ENCODE data around the gene PSTPIP1.

PSTPIP1 gene

DNA sequence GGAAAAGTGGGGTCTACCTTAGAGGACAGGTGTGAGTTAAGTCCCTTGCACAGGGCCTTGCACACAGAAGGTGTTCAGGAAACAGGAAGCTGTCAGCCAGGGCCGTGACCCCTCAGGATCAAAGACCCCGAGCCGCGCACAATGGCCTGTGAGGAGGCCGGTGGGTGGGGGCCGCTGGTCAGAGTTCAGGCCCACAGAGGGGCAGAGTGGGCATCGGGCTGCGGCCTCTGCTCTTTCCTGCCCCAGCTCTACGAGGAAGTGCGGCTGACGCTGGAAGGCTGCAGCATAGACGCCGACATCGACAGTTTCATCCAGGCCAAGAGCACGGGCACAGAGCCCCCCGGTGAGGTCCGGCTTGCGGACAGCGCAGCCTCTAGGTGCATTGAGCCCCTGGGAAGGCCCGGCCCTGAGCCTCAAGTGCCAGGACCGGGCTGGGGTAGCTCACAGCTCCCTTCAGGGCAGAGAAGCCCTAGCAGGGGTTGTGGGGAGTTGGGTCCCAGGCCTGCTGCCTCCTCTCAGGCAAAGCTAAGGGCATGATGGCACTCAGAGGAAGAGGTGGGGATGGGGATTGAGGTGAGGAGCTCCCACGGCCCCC is 37.2 kb downstream of the PSTPIP1 start:
- DNase-seq: no peak

DNA sequence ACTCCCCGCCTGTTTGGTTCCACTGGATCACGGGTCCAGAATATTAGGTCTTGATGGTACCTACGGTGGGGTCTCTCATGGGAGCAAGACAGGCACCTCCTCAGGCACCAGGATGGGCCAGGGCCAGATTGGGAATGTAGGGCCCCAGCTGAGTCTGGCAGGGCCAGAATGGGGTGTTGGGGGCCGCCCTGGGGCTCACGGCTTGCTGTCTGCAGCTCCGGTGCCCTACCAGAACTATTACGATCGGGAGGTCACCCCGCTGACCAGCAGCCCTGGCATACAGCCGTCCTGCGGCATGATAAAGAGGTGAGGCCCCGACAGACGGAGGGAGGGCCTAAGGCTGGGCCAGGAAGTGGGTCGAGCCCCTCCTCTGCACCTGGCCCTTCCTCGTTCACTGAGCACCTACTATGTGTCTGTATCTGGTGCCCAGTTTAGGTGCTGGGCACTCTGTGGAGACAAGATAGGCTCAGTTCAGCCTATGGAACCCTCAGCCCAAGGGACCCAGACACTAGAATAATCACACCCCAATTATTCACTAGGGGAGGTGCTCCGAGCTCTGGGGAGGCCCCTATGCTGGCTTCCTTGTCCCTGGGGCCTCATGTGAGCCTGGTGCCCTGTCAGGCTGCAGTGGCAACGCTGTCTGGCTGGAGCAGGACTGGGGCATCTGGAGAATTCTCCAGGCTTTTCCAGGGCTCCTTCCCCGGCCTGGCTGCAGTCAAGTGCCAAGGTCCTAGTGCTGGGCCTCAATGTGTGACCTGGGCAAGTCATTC is 37.9 kb downstream of the PSTPIP1 start:
- no peak for DNase-seq

DNA sequence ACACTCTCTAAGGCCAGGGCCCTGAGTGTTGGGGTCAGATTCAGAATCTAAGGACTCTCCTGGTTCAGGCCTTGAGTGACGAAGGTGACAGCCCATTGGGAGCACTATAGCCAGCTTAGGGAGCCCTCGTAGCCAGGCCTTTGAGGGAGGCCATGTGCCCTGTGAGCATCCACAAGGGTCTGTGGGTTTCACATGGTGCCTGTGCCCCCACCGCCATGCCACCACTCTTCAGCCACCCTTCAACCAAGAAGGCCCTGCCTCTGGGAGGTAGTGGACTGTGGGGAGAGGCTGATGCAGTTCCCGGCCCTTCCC is 38.4 kb downstream of the PSTPIP1 start:
- no peak for DNase-seq

DNA sequence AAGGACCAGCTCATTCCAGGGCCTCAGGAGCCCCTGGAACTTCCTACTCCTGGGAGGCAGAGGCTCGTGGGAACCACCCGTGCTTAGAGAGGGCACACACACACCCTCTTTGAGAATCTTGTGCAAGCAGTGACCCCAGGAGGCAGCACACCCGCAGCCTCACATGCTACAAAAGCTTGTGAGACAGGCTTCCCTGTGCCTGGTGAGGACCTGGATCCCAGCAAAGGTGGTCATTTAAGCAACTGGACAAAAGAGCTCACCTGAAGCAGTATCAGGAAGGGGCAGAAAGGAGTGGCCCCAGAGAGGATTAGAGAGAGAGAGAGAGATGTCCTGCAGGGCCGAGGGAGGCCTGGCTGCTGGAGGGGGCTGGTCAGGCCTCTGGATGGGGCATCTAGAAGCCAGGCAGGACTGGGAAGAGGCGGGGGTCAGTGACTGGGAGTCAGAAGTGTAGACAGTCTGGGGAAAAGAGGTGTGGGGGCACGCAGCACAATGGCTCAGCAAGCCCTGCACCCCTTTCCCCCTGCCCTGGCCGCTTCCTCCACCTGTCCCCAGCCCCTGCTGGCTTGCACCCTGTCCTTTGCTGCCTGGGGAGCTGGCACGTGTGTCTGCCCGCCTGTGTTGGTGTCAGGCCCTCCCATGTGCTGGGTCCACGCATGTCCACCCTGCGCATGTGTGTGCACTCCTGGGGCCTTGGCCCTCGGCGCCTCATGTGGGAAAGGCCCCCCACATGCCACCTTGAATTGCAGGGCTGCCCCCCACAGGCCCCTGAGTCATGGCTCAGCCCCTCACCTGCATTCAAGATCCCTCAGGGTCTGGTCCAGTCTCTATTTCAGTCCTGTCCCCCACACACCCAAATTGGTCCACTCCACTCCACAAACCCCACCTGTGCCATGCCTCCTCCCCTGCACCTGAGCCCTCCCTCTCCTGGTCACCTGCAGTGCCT is 39.1 kb downstream of the PSTPIP1 start:
- DNase-seq: no peak

DNA sequence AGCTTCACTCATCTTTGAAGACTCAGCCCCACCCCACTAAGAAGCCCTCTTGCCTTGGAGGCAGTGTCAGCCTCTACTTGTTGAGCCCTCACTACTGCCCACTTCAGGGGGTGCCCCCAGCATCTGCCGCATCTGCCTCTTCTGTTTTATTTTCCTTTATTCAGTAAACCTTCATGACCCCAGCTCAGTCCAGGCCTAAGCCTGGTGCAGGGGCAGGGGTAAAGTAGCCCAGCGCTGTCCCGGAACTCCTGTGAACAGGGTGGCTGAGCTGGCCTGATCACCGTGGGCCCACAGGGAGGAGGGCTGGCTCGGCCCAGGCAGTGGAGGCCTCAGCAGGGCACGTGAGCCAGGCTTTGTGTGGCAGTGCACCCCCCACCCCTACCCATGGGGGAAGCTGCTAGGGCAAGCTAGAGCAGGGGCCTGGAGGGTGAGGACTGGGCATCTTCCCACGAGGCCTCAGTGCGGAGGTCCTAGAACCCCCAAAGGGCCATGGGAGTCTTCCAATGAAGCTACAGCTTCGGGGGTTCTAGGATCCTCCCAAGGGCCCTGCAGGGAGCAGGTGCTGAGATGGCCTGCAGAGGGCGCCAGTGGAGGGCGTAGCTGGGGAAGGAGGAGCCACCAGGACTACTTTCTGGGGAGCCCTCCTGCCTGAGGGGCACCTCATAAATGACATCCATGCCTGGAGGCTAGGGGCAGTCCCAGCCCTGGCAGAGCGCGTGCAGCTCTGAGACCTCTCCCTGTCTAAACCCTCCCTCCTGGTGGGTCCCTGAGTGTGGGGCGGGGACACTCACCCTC is 40.0 kb downstream of the PSTPIP1 start:
- no peak for DNase-seq

DNA sequence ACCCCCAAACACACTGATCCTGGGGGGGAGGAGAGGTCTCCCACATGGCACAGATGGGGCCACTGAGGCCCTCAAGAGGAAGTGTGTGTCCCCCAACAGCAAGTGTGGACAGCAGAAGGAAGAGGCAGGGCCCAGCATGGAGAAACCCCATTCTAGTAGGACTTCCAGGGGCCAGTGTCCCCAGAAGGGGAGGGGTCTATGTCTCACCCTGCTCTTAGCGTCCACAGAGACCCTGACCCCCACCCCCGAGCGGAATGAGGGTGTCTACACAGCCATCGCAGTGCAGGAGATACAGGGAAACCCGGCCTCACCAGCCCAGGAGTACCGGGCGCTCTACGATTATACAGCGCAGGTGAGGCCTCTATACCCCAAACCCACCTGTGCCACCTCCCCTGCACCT is 40.7 kb downstream of the PSTPIP1 start:
- no peak for DNase-seq

DNA sequence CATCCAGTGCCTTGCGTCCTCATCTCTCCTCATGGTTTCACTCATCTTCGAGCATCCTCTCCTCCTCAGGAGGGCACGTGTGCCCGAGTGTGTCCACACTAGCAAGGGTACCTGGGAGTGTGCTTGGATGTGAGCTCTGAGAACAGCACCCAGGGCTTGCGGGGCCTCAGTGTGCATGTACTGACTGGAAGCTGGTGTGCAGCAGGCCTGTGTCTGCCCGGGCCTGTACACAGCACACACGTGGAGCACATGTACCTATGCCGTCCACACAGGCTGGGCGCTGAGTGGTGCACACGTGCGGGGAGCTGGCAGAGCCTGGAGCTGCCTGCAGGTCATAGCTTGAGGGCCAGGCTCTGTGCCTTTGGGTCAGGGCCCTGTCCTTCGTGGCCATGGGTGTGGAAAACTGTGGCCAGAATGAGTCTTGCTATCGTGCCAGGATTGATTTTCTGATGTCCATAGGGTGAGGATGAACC is 41.1 kb downstream of the PSTPIP1 start:
- no peak for DNase-seq

DNA sequence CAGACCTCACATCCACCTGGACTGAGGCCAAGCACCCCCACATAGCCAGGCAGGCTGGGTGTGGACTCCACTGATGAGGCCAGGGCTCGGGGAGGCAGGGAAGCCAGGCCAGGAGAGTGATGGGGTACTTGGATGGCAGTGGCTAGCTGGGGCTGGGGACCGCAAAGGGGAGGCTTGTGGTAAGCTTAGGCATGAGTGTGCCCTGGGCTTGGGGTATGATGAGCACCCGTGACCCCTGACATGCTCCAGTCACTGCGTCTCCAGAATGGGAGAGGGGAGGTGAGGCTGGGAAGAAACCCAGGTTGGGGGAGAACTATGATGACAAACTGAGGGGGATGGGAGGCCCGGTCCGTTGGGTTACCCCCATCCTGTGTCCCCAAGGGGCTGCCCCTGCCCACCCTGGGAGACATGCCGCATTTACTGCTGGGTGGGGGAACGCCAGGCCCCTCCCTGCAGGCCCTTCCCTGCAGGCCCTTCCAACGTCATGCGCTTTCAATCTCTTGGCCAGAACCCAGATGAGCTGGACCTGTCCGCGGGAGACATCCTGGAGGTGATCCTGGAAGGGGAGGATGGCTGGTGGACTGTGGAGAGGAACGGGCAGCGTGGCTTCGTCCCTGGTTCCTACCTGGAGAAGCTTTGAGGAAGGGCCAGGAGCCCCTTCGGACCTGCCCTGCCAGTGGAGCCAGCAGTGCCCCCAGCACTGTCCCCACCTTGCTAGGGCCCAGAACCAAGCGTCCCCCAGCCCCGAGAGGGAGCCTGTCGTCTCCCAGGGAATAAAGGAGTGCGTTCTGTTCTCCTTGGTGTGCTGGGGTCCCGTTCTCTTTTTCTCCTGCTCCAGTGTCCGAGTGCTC is 41.8 kb downstream of the PSTPIP1 start:
- no peak for DNase-seq

DNA sequence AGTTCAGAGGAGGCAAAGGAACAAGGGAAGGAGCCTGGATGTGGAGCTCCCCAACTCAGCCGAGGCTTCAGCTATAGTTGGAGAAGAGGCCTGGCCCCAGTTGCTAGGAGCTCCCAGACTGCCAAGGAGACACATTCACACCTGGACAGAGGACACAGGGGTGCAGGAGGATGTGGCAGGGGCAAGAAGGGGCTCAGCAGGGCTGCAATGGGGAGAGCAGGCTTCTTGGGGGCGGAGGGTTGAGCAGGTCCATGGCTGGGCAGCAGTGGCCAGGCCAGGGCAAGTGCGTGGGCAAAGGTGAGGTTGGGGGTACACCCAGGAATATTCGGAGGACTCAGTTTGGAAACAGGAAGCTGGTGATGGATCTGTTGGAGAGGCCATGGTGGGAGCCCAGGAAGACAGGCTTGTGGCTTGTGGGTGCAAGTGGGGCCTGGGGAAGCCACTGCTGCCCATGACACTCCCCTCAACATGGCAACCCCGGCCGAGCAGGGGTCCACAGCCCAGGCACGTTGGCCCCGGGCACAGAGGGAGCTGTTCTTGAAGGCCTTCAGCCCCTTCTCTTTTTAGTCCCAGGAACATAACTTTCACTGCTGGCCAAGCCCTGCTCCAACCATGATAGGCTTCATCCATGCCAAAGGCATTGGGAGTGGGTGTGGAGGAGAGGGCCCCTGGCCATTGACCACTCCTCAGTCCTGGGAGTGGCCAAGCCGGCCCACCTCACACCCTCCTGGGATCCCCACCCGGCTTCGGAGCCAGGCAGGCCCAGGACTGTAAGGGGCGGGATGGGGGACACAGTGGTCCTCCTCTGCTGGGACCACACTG is 42.7 kb downstream of the PSTPIP1 start:
- DNase-seq: no peak

DNA sequence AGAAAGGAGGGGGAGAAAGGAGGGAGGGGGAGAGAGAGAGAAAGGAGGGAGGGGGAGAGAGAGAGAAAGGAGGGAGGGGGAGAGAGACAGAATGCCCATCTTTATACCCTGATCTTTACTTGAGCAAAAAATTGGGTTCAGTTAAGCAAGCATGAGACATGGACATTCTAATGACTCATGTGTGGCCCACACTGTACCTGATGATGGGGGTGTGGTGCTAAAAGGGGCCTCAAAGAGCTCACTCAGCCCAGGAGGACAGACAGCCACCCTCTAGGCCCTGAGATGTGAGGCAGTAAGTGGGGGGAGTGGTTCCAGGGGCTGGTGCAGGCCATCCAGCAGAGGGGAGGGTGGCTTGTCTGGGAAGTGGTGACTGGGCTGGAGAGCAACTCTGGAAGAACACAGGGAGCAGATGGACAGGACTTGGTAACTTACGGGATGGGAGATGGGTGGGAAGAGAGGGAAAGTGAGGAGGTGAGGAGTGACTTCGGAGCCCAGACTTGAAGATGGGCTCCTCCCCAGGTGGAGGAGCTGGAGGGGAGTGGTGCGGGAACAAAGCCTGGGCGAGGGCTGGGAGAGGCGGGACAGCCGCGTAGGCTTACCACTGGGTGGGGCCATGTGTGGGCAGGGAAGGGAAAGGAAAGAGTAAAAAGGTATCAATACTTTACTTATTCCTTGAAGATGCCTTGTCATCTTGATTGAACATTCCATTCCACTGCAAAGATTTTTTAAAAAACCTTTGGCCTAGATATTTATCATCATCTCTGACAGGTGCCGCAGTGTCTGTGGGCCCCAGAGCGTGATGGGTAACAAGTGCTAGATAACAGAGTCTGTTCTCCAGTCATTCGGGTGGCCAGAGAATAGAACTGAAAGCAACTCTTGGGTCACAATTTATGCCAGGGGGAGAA is 43.6 kb downstream of the PSTPIP1 start:
- DNase-seq: no peak

DNA sequence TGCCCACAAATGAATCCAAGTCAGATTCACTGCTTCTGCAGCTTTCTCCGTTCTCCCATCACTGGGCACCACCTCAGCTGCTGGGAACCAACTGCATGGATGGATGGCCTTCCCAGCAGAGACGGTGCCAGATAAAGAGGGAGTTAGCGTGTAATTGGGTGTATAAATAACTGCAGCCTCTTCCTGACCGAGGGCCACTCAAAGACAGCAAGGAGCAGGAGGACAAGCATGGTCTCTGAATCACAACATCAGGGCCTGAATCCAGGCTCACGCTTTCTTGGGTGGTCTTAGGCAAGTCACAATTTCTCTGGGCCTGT is 44.2 kb downstream of the PSTPIP1 start:
- no peak for DNase-seq

DNA sequence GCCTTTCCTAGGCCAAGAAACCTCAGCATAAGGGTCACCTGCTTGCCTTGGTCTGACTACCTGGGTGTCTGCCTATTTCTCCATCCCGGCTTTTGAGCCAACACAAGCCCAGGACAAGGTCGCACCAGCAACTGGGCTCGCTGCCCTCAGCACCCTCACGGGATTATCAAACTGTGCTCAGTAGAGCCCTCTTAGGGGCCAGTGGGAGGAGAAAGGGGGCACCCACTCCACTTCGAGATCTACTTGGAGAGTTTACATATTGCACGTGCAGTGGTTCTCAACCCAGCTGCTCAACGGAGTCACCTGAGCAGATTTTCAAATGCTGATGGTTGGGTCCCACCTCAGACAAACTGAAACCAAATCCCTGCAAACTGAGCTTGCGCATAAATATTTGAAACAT is 44.9 kb downstream of the PSTPIP1 start:
- no peak for DNase-seq

DNA sequence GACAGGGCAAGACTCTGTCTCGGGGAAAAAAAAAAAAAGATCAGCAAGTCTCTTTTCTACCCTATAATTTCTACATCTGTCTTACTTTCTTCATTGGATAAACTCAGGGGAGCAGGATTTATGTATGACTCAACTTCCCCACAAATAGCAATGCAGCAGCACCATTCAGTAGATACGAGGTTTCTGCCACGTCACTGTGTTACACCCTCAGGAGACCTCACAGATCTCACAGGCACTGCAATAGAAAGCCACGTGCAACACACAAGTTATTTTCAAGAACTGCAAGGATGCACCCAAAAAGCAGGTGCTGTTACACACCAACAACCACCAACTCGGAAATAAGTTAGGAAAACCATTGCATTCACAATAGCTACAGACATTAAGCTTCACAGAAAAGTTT is 45.7 kb downstream of the PSTPIP1 start:
- no peak for DNase-seq

DNA sequence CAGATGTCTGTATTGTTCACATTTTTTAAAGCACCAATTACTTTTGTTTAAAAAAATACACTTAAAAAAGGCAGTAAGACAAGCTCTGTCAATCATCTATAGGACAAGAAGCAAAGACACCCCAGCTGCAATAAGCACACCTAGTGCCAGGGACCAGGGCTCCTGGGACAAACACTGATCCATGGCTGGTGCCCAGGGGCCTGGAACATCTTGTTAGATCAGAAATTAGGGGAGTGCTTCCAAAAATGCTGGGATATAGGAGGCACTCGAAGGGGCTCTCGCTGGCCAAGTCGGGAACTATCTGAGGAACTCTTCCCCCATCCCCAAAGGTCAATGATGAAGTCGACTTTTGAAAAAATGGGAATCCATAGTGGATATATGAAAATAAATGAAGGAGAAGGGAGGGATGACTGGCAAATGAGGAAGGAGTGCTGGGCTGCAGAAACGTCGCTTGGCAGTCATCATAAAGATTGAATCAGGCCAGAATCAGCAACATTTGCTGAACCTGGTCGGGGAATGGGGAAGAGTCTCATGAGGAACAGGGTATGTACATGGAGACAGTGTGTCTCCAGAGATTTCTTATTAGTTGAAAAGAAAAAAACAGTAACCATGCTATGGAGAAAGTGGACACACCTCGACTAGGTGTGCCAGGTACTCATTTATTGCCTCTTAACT is 47.5 kb downstream of the PSTPIP1 start:
- DNase-seq: no peak

DNA sequence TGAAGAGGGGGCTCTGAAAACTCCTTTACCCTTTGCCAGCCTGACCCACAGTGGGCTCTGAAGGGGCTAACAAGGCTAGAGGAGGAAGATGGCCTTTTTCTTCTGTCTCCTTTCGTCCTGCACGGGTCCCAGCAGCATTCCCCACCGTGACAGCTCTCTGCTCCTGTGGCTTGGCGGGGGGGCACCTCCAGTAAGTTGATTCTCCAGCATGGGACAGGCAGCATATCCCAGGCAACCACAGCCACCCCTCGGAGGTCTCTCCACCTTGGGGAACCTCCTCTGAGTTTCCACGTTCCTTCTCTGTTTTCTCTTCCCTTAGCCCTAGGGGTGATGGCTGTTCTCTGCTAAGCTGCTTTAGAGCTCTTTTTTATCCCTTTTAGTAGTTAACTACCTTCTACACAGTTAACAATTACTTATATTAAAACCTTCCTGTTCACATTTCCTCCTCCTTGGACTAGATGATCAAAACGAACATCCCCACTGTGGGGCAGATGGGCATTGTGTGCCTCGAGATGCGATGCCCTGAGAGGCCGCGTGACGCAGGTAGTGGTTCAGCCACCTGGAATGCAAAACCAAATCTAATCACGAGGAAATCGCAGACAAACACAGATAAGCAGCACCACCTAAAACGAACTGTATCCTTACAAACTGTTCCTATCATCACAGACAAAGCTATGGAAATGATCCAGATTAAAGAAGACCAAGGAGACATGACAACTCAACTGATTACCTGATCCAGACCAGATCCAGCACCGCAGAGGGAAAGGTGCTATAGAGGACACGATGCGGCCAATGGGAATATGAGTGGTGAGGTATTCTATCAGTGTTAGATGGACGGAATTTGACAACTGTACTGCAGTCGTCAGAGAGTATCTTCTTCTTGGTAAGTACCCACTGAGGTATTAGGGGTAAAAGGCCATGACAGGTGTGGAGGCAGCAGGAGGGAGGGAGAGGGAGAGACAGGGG is 48.3 kb downstream of the PSTPIP1 start:
- DNase-seq: no peak

DNA sequence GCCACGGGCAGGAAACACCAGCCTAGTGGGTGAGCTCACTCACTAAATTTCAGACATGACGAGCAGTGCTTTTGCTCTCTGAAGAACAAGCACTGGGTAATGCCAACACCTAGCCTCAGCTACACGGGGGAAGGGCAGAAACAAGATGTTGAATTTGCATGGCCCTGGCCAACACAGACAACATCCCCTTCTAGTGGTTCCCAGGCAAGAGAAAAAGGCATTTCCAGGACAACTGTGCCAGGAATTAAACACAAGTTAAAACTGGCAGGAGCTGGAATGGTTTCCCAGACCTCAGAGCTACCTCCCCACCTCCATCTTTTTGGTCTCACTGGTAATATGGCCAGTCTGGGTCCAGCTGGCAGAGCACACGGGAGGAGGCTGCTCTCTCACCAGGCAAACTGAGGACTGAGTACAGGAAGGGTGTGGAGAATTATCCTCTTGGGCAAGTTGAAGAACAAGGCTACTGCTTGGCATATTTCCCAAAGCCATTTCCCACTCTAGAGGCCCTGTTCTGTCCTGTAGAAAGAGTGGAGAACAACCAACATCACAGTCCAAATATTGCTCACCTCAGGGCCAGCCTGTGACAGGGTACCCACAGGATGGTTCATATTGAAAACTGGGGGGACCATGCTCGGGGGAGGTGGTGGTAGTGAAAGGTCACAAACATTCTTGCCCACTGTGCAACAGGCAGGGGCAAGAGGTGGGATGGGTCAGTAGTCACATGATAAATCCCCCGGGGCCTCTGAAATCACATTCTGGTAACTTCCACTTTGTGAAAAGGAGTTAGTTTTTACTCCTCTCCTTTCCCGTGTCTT is 49.5 kb downstream of the PSTPIP1 start:
- no peak for DNase-seq

DNA sequence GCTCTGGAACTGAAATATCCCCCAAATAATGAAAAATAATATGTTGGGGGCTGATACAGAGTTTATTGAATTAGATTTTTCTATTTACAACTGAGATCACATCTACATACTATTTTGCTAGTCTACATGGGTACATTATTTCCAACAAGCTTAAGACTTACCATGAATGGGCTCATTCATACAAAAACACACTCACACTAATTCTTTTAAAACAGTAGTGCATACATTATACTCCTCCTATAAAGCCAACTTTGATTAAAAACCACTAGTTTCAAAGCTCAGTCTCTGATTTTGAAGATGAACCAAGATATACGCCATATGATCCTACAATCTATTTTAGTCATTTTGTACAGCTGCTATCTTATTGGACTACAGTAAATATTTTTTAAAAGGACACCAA is 51.1 kb downstream of the PSTPIP1 start:
- no peak for DNase-seq
